NCI-H2227 (cell line): ENCODE measurements around the gene PRDX2.

Experiments used
- DNase-seq: peaks from one replicate; lab custom pipeline; 2025; ENCODE audit not compliant: unreplicated experiment; lab: John Stamatoyannopoulos, UW

PRDX2 gene

DNA sequence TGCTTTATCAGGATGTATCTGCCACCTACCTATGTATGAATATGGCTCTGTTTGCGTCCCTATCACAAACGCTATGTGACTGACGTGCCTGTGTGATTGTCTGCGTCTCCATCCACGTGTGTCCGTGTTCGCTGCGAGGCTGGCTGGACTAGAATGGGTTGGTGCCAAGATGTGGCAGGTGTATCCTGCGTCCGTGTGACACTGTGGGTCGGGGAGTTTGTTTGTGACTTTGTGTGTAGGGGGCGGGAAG, 19.5 kb downstream of the PRDX2 start:
- DNase-seq, result no peak

DNA sequence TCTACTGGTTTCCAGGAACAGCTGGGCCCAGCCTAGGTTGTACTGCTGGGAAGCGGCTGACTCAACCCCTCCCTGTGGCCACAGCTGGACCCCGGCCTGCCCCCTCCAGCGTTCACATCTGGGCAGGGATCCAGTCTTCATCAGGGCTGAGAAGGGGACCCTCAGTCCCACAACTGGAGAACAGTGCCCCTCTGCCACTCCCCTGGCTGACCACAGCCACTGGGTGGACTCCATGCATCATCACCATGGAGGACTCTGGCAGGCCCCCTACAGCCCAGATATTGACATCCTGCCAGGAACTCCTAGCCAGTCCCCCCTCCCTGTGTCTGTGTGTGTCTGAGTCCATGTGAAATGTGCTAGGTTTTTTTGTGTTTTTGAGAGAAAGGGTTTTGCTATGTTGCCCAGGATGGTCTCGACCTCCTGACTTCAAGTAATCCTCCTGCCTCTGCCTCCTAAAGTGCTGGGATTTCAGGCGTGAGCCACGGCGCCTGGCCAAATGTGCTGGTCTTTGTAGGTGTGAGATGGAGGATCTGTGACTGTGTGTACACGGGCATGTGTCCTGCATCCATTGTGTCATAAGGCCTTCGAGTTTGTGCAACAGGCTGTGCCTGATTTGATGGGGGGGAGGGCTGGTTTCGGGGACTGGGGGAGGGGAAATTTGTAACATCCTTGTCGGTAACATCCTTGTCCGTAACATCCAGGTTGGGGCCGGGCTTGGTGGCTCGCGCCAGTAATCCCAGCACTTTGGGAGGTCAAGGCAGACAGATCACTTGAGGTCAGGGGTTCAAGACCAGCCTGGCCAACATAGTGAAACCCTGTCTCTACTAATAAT, 22.2 kb downstream of the PRDX2 start:
- peak; percentile 39 for DNase-seq

- DNase-seq, result no peak
Observed at GRCh38 chr19:12778905-12779161, 22.8 kb downstream of the PRDX2 start.

DNA sequence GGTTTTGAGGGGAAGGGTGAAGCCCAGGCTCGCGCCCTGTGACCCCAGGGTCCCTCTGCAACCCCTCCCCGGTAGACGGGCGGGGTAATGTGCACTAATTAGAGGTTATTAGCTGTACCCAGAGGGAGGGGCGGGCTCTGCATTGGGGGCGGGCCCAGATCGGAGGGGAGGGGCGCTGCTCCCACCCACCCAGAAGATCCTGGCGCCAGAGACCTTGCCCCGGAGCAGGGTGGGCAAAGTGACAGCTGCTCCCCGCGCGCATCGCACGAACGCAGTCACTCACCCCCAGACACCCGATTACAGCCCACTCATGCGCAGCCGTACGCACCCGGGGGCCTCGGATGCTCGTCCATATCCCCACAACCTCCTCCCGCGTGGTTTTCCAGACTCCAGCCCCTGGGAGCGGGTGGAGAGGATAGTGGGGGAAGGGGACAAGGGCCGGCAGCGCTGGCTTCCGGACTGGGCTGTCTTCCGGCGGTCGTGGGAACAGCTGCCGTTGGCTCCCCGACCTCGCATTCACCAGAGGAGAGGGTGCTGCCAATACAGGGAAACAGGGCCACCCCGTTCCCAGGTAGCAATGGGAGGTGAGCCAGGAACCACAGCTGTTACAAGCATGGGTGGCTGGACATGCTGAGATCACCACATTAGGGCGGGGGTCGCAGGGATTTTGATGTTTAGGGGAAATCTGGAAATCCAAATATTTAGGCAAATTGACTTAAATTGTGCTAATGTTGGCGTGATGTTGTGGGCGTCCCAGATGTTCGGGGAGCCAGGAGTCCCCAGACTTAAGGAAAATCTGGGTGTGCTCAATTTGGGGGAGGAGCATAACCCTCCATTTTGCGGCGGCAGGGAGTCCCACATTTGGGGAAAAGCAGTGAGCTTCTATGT, 23.3 kb downstream of the PRDX2 start:
- peak; percentile 66 for DNase-seq

GRCh38 chr19:12777217-12778016, 24.2 kb downstream of the PRDX2 start:
- DNase-seq, result peak; percentile 90

- peak; percentile 45 for DNase-seq
Observed at GRCh38 chr19:12774588-12775555, 26.7 kb downstream of the PRDX2 start, which contains the start of gene HOOK2. TSS of gene HOOK2 (minus strand) at chr19:12775552. CDS start at chr19:12775449, 103 bp downstream.

GRCh38 chr19:12773571-12773970, 28.0 kb downstream of the PRDX2 start:
- no peak for DNase-seq

DNA sequence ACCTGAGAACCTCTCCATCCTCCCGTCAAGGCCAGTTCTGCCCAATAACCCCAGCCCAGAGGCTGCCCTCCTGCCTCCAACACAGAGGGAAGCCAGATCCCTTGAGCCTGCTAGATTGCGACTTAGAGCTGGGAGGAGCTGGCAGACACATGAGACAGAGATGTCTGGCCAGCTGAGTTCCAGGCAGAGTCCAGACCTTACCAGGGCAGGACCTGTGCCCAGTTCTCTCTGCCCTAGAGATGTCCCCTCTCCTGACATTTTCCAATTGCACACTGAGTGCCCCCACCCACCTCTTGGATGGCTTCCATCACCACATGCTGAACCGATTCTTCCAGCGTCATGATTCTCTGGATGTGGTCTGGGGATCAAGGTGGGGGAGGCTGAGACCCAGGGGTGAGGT, 29.3 kb downstream of the PRDX2 start:
- no peak for DNase-seq

GRCh38 chr19:12770922-12771321, 30.7 kb downstream of the PRDX2 start:
- no peak for DNase-seq

DNA sequence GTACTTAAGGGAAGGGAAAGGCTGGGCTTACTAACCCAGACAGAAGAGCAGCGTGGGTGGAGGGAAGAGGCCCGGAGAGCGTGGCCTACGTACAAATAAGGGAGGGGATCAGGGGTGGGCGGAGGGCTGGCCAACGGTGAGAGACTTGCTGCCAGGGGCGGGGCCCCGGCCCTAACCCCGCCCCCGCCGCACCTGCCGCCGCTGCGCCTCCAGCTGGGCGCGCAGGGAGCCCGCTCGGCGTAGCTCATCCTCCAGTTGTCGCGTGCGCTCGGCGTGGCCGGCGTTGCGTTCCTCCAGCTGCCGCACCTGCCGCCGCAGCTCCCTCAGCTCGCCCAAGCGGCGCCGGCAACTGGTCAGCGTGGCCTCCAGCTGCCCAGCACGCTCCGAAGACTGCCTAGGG, 31.9 kb downstream of the PRDX2 start:
- DNase-seq, result no peak

- no peak for DNase-seq
Observed at GRCh38 chr19:12767666-12768065, 33.9 kb downstream of the PRDX2 start.

DNA sequence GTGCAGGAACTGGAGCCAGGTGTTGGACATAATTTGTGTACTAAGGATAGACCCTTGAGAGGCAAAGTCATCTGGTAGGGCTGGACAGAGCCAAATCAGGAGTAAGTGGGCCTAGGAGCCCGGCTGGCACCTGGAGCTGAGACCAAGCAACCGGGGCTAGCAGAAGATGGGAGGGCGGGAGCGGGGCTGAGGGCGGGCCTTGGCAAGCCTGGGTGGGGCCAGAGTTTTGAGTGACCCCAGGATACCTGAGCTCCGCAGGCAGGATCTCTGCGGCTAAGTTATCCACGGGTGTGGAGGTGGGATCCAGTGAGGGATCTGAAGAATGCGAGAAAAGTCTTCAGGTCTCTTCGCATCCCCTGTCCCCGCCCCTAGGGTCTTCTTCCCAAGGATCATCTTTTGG, 34.5 kb downstream of the PRDX2 start:
- DNase-seq, result no peak

DNA sequence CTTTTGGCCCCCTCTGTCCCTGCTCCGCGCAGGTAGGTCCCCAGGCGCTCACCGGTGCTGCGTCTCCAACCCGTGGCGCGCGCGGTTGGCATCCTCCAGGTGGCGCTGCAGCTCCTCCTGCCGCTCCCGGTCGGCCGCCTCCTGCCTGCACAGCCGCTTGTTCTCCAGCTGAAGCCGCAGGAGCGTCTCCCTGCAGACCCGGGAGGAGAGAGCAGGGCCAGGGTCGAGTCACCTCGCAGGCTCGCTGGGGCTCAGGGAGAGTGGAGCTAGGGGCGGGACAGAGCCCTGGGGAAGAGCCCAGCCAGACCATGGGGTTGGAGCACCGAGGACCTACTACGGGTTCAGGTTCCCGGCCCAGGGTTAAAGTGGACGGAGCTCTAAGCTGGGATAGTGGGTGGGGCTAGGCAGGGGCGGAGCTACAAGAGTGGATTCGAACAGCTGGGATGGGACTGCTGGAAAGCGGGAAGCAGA, 35.5 kb downstream of the PRDX2 start:
- DNase-seq, result no peak

DNA sequence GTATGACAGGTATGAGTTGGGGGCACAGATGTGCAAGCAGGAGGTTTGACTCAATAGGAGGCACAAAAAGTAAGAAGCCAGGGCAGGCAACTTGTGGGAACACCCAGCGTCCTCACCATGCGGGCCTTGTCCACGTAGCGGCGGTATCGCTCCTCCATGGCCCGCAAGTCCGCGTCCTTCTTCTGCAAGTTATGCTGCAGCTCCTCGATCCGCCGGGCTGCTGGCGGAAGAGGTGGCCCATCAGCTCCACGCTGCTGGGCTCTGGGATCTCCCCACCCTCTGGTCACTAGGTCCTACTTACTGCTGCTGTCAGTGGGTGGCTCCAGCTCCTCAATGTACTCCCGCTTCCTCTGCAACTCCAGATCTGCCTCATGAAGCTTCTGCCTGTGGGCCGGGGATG, 36.9 kb downstream of the PRDX2 start:
- DNase-seq, result no peak

DNA sequence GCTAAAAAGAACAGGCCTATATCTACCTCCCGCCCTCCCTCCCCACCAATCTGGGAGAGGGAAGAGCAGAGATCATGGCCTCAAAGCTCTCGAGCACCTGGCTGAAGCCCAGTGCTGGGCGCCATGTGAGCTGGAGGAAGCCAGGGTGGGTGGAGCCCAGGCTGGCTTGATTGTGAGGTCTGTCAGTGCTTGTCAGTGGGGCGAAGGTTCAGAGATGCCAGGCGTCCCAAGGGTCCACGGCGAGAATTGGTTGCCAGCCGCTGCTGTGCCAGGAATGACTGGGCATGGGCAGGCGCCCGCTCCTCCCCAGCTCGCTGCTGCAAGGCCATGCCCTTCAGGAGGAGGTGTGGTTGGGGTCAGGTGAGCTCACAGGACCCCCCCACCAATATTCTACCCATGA, 38.5 kb downstream of the PRDX2 start:
- DNase-seq, result no peak

GRCh38 chr19:12759686-12760085, 41.9 kb downstream of the PRDX2 start:
- no peak for DNase-seq

GRCh38 chr19:12757544-12758274, 43.9 kb downstream of the PRDX2 start:
- DNase-seq, result peak; percentile 83

DNA sequence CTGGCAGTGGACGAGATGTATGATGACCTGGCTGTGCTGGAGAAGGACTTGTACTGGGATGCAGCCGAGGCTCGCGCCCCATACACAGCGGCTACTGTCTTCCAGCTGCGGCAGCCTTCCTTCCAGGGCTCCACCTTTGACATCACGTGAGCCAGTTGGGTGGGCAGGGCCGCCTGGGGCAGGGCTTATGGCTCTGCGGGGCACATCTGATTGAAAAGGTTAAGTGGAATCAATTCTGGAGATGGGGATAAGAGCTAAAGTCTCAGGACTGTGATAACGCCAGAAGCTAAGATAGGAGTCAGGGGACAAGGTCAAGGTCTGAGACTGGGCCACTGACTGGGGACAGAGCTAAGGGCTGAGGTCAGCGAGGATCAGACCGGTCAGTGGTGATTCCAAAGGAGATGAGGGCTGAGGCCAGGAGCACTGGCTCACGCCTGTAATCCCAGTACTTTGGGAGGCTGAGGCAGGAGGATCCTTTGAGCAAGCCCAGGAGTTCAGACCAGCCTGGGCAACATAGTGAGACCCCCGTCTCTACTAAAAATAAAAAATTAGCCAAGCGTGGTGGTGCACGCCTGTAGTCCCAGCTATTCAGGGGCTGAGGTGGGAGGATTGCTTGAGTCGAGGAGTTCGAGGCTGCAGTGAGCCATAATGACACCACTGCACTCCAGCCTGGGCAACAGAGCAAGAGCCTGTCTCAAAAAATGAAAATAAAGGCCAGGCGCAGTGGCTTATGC, 45.3 kb downstream of the PRDX2 start:
- no peak for DNase-seq
